HPDE6-E6E7 (cell line): ENCODE results near the gene UTP20.
A peak's percentile ranks its signal among the peaks of the same experiment; 100 is the strongest.
"Not testable (repeated sequence)": the region's sequence is repeated elsewhere in the genome, so short reads cannot be mapped to it uniquely, and the experiment has no call there.

Source experiments
- DNase-seq: peaks from one replicate; pipeline ENCODE4 v3.0.0; 2011; ENCODE audit warnings: missing footprints; ENCODE audit errors: extremely low spot score

UTP20 gene

GRCh38 chr12:101327051-101327450 lies 47.1 kb downstream of the UTP20 start:
- no peak for DNase-seq

GRCh38 chr12:101327546-101327945 lies 47.6 kb downstream of the UTP20 start:
- no peak for DNase-seq

- DNase-seq: no peak
Observed at GRCh38 chr12:101328917-101329316, 49.0 kb downstream of the UTP20 start.

- DNase-seq: no peak
Observed at GRCh38 chr12:101330631-101331030, 50.7 kb downstream of the UTP20 start.

GRCh38 chr12:101336437-101336836 lies 56.5 kb downstream of the UTP20 start:
- no peak for DNase-seq

- no peak for DNase-seq
Observed at GRCh38 chr12:101338087-101338486, 58.2 kb downstream of the UTP20 start.

- DNase-seq: no peak
Observed at GRCh38 chr12:101343893-101344292, 64.0 kb downstream of the UTP20 start.

- no peak for DNase-seq
Observed at GRCh38 chr12:101351682-101352081, 71.8 kb downstream of the UTP20 start.

- no peak for DNase-seq
Observed at GRCh38 chr12:101356794-101357193, 76.9 kb downstream of the UTP20 start.

- DNase-seq: no peak
Observed at GRCh38 chr12:101361455-101361854, 81.5 kb downstream of the UTP20 start.

- DNase-seq: no peak
Observed at GRCh38 chr12:101368016-101368415, 88.1 kb downstream of the UTP20 start.

- DNase-seq: no peak
Observed at GRCh38 chr12:101372431-101372830, 92.5 kb downstream of the UTP20 start.

GRCh38 chr12:101375573-101375972 lies 95.7 kb downstream of the UTP20 start:
- no peak for DNase-seq

GRCh38 chr12:101379149-101379548 lies 99.2 kb downstream of the UTP20 start:
- DNase-seq: no peak

- DNase-seq: not testable (repeated sequence)
Observed at GRCh38 chr12:101391181-101391580, 111.3 kb downstream of the UTP20 start.

GRCh38 chr12:101407049-101407435 lies 127.1 kb downstream of the UTP20 start:
- DNase-seq: no peak

GRCh38 chr12:101407436-101408345 lies 127.8 kb downstream of the UTP20 start, which contains the start of gene ARL1:
Gene ARL1, minus strand, starts transcription at chr12:101407772. Its CDS starts 127 bp downstream, at chr12:101407645.
- peak; percentile 84 for DNase-seq

- DNase-seq: not testable (repeated sequence)
Observed at GRCh38 chr12:101410169-101410568, 130.3 kb downstream of the UTP20 start.

GRCh38 chr12:101414533-101415119 lies 134.7 kb downstream of the UTP20 start:
- DNase-seq: peak; percentile 14

- no peak for DNase-seq
Observed at GRCh38 chr12:101415228-101415627, 135.3 kb downstream of the UTP20 start.

- not testable (repeated sequence) for DNase-seq
Observed at GRCh38 chr12:101422066-101422465, 142.2 kb downstream of the UTP20 start.

GRCh38 chr12:101424620-101425019 lies 144.7 kb downstream of the UTP20 start:
- no peak for DNase-seq

GRCh38 chr12:101430456-101430855 lies 150.6 kb downstream of the UTP20 start:
- DNase-seq: no peak
